Activated CD8-positive, alpha-beta memory T cell treated with anti-CD3 and anti-CD28 coated beads, Interleukin-2, amount 50 U/mL, for 24 hours (primary cell): ENCODE data around the gene DAG1.
"Not testable (repeated sequence)": the region's sequence is repeated elsewhere in the genome, so short reads cannot be mapped to it uniquely, and the experiment has no call there.

ENCODE experiments used
- DNase-seq: peaks from one replicate; pipeline ENCODE4 v3.0.0-alpha.2; 2020; ENCODE audit errors: extremely low read depth

The DAG1 gene

DNA sequence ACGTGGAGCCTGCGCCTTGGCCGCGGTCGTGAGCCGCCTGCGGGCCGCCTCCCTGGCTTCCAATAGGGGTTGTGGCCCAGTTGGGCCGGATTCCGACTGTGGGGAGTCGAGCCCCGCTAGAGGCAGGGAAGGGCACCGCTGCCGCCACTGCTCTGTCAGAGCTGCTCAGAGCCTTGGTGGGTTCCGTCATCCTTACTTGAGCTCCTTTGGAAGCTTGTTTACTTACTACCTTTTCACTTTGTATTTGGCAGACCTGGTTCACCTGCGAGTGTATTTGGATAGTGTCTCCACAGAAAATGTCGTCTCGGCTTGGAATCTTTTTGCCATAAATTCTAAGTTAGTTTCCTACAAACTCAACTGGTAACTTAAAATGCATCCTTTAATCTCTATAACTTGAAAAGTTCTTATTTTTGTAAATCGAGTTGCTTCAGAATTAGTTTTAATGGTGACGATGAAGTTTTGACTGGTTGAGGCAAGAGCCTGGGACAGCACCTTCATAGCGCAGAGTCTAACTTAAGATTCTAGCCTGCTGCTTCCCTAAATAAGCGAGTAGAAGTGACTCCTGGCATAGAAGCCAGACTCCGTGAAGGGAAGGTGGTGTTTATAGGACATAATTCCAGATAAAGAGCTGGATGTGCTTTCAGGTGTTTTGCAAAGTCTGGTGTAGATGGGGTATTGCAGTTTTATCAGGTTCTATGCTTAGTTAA, 800 bp downstream of the DAG1 start:
- no peak for DNase-seq

DNA sequence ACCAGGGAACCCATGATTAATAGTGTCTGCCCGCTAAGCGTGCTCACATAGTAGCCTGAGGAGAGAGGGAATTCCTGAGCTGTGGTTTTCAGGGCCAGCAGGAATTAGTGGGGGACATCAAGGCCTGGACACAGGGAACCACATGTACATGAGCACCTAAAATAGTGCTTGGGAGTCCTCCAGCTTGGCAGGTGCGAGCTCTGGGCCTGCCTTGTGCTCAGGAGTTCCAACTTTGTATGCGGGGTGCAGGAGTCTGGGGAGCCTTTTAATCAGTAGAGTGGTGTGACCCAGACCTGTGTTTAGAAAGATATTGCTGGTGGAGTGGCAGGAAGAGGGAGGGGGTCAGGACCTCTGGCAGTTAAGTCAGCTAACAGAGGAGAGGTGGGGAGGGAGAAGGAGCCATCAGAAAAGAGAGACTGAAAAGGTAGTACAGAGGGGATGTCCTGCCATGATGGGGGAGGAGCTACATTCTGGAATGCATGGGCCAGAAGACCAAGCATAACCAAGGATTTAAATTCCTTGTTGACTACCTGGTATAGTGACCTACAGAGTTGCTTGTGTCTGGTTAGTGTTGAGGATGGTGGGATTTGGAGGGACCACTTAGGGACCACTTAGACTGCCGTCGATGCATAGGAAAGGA, 1.9 kb downstream of the DAG1 start:
- DNase-seq = no peak

DNA sequence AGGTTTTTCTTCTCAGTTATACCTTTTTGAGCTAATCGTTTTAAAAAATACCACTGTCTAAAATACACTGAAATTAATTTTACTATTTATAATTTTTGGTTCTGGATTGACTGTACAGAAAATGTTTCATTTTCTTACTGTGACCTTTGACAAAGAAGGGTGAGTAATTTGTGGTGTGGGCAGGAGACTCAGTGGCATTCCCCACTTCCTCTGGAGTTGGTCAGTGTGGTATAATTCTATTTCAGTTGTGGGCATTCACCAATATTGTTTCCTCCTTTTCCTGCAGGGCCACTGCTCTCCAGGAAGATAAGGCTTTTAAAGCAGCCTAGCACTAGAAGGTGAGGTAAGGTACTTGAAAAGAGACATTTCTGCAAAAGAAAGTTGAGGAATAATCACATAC, 6.5 kb downstream of the DAG1 start:
- no peak for DNase-seq

DNA sequence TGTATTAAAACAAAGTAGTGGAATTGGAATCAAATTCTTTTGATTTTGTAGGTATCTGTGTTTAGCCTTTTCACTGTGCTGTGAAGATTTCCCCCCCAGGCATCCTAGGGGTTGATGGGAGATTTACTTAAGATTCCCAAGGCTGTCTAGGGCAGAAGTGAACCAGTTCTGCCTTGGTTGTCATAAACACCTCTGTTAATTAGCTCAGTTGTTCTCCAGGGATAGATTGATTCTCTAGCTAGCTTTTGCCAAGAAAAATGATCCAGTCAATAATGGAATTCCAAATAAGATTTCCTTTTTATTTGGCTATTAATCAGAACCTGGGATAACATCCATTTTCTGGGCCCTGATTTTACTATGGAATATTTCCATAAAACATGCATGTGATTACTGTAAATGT, 12.7 kb downstream of the DAG1 start:
- no peak for DNase-seq

DNA sequence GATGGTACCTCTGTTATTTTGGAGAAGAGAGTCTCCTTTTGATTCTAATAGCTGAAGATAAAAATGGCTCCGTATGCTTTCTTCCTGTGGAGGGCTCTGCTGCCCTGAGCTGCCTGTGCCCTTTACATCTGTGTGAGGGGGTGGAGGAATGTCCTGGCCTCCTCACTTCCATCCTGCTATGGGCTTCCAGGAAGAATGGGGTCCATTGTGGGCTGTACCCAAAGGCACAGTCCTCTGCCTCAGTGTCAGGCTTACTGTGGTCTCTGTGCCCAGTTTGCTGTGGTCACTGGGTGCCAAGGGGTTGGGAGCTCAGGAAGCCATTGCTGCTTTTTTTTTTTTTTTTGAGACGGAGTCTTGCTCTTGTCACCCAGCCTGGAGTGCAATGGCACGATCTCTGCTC, 14.4 kb downstream of the DAG1 start:
- DNase-seq = no peak

DNA sequence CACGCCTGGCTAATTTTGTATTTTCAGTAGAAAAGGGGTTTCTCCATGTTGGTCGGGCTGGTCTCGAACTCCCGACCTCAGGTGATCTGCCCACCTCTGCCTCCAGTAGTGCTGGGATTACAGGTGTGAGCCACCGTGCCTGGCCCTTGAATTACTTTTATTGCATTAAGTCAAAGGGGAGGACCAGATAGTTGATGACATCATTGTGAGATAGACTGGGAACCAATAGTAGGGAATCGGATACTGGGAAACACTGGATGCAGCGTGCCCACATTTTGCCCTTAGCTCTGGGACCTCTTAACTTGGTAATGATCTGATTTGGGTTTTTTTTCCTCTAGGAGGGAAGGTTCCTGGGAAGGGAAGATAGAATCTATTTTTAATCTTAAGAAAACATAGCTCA, 19.2 kb downstream of the DAG1 start:
- no peak for DNase-seq

DNA sequence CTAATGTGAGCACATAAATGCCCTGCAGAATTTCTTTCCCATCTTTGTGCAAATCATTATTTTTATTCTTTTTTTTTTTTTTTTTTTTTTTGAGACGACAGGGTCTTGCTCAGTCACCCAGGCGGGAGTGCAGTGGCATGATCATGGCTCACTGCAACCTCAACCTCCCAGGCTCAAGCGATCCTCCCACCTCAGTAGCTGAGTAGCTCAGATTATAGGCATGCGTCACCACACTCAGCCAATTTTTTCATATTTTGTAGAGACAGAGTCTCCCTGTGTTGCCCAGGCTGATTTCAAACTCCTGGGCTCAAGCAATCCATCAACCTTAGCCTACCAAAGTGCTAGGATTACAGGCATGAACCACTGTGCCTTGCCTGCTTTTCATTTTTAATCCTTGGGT, 22.9 kb downstream of the DAG1 start:
- DNase-seq = no peak

DNA sequence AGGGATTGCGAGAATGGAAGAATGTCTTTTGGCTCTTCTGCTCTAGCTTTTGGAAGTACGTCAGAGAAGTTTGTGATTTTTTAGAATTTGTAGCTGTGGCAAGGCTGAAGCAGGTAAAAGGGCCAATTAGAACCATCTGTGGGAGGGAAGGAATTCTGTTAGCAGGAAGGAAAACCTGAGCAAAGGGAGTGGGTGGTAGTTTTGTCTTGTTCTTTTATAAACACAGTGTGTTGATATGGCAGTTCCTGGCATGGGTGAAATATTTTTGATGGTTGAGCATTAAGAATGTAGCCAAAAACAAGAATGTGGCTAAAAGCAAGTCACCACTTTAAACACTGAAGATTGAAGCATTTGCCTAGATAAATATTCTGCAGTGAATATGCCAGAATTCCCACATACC, 23.8 kb downstream of the DAG1 start:
- no peak for DNase-seq

DNA sequence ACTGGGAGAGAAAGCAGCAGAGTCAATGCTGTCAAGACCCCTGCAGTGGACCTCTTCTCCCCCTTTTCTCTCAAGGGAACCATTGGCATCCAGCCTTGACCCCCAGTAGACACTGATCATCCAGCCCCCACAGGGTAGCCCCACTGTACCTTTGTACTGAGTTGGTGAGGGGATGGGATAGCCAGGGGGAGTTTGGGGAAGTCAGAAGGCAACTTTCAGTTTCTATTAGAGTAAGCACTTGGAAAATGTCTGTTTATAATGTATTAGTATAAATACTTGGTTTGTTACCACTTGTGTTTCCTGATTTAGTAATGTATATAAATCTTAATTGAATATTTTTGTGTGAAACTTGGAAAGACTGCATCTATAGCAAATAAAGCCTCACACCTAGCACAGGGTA, 25.0 kb downstream of the DAG1 start:
- DNase-seq = no peak

DNA sequence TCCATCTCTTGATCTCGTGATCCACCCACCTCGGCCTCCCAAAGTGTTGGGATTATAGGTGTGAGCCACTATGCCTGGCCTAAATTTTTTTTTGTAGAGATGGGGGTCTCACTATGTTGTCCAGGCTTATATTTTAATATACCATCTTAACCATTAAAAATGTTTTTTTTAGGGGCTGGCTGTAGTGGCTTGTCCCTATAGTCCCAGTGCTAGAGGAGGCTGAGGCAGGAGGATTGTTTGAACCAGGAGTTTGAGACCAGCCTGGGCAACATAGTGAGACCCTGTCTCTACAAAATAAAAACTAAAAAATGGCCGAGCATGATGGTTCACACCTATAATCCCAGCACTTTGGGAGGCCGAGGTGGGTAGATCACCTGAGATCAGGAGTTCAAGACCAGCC, 26.8 kb downstream of the DAG1 start:
- not testable (repeated sequence) for DNase-seq

DNA sequence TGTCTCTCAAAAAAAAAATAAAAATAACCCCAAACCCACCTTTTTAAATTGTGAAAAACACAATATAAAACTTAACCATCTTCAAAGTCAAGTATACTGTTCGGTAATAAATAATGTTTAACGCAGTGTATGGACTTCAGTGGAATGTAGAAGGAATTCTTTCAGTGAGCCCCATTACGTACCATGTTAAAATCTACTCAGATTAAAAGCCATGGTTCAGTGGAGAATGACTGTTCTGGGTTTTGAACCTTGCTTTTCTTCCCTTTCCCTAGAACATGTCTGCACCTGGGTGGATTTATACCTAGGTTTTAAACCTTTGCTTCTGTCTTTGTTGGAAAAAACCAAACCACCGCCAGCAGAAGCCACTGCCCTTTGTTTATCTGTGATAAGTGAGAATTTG, 27.5 kb downstream of the DAG1 start:
- no peak for DNase-seq

DNA sequence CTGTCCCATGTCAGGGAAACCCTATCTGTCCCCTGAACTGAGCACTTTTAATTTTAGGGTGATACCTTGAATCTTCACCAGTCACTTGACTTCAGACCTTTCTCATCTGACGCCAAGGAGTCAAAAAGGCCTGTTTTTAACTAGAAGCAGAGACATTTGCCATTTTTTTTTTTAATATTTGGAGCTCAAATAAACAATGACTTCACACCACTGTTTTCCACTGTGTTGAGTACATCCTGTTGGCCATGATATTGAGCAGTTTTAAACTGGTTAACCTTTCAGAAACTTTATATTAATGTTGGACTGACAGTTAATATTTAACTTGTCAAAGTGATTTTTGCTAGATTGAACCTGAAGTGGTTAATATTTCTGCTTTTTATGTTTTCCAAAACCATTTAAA, 28.2 kb downstream of the DAG1 start:
- no peak for DNase-seq

DNA sequence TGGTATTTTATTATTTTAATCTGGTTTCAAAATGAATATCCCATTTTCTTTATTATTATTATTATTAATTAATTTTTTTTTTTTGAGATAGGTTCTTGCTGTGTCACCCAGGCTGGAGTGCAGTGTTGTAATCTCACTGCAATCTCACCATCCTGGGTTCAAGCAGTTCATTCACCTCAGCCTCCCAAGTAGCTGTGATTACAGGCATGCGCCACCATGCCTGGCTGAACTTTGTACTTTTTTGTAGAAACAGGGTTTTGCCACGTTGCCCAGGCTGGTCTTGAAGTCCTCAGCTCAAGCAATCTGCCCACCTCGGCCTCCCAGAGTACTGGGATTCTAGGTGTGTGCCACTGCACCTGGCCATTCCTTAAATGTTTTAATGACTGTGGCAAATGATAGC, 28.6 kb downstream of the DAG1 start:
- DNase-seq = no peak

DNA sequence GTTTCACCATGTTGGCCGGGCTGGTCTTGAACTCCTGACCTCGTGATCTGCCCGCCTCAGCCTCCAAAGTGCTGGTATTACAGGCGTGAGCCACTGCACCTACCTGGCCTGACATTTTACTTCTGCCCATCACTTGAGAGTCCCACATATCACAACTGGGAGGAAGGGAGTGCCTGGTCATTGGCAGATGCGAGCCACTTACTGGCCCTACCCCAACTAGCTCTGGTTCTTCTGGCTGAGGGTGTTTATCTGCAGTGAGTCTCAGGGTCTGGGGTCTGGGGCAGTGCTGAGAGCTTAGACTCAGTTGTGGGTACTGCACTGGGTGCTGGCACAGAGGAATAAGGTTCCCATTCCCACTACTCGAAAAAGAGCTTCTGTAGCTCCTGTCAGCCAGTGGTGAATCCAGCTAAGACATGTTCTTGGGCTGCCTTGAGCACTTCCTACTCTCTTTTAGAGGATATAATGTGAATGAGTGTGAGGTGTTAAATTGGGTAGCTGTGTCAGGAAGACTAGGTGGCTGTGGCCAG, 30.2 kb downstream of the DAG1 start:
- no peak for DNase-seq

DNA sequence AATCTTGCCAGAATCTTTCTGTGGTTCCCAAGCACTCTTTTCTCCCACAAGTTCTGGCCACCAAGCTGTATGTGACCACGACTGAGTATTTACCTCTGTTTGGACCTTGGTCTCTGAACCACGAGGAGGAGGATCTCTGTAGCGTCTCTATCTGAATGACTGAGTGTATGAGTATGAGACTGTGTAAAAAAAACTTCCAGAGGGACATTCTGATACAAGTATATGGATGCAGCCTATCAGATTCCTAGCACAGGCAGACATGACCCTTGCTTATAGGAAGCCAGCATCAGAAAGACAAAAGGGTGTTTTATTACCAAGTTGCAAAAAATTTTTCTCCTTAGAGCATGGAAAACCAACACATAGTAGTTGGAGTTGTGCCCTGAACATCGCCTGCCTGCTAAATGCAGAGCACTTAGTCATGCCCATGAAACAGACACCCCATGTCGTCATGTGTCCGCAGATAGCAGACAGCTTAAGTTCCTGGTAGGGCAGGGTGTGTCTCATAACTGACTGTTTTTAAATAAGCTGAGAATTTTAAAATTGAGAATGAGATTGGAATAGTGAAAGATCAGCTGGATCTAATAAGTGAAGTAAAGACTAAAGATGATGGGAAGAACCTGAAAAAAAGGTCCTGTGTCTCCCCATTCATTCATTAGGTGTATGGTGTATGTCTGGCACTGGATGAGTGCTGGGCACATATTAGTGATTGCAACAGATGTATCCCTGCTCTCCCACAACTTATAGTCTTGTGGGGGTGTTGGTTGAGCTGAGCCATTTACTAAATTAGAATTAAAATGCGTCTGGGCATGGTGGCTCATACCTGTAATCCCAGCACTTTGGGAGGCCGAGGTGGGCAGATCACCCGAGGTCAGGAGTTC, 30.9 kb downstream of the DAG1 start:
- DNase-seq = no peak

DNA sequence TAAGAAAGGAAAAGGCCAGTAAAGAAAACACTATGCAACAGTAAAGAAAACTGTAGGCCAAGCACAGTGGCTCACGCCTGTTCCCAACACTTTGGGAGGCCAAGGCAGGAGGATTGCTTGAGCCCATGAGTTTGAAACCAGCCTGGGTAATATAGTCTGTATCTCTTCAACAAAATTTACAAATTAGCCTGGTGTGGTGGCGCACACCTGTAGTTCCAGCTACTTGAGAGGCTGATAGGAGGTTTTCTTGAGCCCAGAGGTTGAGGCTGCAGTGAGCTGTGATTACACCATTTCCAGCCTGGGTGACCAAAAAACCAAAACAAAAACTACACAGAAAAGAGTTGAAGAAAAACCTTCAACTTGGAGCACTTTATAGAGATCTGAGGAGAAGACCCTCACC, 31.8 kb downstream of the DAG1 start:
- DNase-seq = no peak

DNA sequence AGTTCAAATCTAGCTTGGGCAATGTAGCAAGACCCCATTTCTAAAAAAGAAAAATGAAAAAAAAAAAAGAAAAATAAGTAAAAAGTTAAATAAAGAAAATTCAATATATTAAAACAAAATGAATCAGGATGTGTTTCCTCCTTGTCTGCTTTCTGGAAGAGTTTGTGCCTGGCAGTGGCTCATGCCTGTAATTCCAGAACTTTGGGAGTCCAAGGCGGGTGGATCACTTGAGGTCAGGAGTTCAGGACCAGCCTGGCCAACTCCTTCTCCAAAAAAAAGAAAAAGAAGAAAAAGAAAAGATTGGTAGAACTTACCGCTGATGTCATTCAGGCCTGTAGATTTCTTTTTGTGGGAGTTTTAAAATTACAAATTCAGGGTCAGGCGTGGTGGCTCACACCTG, 36.8 kb downstream of the DAG1 start:
- no peak for DNase-seq

DNA sequence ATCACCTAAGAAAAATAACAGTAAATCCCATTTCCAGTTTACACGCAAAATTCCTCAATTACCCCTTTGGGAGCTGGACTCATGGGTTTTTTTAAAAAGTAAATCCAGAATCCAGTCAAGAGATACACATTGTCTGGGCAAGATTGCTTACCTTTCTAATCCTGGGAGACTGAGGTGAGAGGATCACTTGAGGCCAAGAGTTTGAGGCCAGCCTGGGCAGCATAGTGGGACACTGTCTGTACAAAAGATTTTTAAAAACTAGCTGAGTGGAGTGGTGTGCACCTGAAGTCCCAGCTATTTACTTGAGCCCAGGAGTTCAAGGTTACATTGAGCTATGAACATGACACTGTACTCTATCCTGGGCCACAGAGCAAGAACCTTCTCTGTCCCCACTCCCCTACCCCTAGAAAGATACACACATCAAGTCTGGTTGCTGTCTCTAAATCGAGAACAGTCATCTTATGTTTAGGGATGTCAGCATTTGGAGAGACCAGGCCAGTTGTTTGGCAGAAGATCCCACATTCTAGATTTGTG, 39.0 kb downstream of the DAG1 start:
- no peak for DNase-seq

DNA sequence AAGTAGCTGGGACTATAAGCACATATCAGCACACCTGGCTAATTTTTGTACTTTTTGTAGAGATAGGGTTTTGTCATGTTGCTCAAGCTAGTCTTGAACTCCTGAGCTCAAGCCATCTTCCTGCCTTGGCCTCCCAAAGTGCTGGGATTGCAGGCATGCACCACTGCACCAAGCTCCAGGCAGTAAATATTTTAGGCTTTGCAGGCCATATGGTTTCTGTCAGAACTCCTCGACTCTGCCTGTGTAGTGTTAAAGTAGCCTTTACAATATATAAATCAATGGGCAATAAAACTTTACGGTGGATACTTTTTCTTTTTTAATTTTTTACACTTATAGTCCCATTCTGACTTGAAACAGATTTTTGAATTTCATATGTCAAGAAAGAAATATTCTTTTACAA, 41.6 kb downstream of the DAG1 start:
- no peak for DNase-seq

DNA sequence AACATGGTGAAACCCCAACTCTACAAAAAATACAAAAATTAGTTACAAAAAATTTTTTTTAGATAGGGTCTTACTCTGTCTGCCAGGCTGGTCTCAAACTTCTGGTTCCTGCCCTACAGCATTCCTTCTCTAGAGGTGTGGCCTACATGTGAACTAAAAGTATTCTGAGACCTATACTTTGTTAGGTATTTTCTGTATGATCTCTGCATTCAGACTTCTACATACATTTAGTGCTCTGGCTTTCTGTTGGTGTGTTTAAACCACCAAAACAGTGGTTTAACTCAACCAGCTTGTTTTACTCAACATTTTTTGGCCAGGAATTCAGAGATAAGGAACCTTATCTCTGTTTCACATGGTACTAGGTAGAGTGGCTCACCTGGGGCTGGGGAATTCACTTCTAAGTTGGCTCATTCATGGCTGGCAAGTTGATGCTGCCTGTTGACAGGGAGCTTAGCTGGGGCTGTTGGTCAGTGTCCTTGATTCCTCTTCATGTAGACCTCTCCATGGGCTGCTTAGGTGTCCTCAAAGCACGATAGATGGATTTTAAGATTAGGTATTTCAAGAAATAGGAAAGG, 42.8 kb downstream of the DAG1 start:
- no peak for DNase-seq

DNA sequence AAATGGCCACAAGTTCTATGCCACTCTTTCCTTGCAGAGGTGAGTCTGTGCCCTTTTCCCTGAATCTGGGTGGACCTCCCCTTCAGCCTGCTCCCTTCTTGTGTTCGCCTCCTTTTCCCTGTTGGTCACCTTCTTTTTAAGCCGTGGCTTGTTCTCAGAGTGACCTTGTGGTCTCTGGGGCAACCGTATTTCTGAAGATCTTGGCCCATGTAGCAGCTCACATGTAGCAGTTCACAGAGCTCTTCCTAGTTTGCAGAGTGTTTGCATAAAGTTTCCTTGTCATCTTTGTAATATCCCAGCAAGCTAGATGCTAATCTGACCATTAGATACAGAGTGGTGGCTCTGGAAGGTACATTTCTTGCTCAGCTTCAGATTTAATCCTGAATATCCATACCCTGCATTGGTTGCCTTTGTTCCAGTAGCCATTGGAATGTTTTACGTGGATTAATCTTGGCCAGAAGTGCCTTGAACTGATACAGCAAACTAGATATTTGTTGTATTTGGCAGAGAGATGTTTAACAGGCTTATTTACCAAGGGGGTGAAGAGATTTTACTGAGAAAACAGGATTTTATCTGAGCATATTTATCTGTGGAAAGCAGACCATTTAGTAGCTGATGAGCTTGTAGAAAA, 43.5 kb downstream of the DAG1 start:
- DNase-seq = no peak

DNA sequence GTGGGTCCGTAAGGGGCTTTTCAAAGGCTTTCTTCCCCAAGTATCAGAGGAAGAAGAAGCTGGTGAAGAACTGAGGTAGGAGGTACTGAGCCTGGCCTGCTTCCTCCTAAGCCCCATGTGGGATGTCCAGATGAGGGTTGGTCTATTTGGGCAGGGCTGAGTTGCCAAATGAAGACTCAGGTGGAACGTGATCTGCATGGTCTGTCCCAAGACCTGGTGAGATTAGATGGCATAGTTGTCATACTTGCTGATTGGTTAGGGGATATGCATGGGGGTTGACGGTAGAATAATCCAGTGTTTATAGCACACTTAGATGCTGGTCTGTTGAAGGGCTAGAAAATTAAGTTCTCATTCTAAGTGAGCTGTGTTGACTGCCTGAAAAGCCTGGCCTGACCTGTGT, 47.9 kb downstream of the DAG1 start:
- no peak for DNase-seq
